ENCODE measurements around the gene PTOV1. TPM values are rescaled to one million over a fixed set of nuclear protein-coding genes. Genes with fewer than 3 reads are reported as not detected.

PTOV1 gene
- polyA plus RNA-seq, 1 experiment: 67.6 TPM

DNA sequence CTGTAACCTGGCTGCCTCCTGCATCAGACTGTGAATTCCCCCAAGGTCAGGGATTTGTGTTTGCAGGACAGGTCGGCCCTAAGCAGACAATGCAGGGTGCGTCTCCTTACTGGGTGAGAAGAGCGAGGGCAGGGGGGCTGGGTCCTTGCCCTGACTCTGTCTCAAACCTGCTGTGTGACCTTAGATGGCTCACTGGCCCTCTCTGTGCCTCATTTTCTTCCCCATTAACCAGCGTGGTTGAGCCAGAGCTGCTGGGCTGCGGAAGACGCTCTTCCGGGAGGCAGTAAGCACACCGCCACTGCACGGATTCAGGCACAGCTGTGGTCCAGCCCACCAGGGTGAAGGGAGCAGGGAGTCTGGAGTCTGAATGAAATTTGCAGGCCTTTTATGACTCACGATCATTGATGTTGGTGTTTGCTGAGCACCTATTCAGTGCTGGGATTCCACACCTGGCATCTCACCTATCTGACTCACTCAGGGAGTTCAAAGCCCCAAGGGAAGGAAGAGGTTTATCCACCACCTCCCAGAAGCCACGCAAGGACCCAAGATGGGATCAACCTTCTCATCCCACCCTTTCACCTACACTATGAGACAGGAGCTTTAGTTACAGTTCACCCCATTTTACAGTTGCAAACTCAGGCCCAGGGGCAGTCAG, 23.7 kb downstream of the PTOV1 start:
- TF ChIP-seq, protein P1, sequence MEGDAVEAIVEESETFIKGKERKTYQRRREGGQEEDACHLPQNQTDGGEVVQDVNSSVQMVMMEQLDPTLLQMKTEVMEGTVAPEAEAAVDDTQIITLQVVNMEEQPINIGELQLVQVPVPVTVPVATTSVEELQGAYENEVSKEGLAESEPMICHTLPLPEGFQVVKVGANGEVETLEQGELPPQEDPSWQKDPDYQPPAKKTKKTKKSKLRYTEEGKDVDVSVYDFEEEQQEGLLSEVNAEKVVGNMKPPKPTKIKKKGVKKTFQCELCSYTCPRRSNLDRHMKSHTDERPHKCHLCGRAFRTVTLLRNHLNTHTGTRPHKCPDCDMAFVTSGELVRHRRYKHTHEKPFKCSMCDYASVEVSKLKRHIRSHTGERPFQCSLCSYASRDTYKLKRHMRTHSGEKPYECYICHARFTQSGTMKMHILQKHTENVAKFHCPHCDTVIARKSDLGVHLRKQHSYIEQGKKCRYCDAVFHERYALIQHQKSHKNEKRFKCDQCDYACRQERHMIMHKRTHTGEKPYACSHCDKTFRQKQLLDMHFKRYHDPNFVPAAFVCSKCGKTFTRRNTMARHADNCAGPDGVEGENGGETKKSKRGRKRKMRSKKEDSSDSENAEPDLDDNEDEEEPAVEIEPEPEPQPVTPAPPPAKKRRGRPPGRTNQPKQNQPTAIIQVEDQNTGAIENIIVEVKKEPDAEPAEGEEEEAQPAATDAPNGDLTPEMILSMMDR (IDR thresholded peaks at IDR 0.05; ENCODE audit: insufficient read depth, low read depth, low read length): no peak
- Histone ChIP-seq H3K36me3 (ENCODE audit: control insufficient read depth, insufficient read depth, low read length) (peaks cover 5% of the 10 kb centered on the region), H3K4me3 (ENCODE audit: low read depth, low read length) (no peak overlapping the region), H3K27me3 (ENCODE audit: control insufficient read depth, insufficient read depth, low read length) (no peaks in the 10 kb centered on the region)
- no peak for DNase-seq (ENCODE audit: low read depth)
- ChIA-PET CTCF (no interaction called here), POLR2A (no interaction called here)

DNA sequence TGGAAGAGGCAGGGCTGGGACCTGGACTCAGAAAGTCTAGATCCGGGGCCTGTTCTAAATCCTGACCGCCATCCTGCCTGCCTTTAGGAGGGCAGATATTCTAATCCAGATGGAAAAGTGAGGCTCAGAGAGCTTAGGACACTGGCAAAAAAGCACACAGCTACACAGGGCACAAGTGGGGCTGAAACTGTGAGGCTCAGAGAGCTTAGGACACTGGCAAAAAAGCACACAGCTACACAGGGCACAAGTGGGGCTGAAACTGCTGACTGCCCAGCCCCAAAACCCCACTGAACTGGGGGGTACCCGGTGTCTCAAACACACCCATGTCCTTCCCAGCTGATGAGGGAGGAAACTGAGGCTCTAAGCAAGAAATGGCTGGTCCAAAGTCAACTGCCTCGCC, 24.2 kb downstream of the PTOV1 start:
- POLR2A ChIA-PET: interaction anchor here (0.5 kb wide), 1 partner anchor 61 kb away, joined by 16 read pairs; no protein-coding TSS in a partner anchor
- H3K27me3 ChIP-seq (ENCODE audit: control insufficient read depth, insufficient read depth, low read length): no peaks in the 10 kb centered on the region
- TF ChIP-seq, protein P1 (IDR thresholded peaks at IDR 0.05; ENCODE audit: insufficient read depth, low read depth, low read length): no peak
- peak overlapping the region; percentile 83 for H3K4me3 ChIP-seq (ENCODE audit: low read depth, low read length)
- CTCF ChIA-PET: no interaction called here
- peaks cover 5% of the 10 kb centered on the region for H3K36me3 ChIP-seq (ENCODE audit: control insufficient read depth, insufficient read depth, low read length)
- no peak for DNase-seq (ENCODE audit: low read depth)

DNA sequence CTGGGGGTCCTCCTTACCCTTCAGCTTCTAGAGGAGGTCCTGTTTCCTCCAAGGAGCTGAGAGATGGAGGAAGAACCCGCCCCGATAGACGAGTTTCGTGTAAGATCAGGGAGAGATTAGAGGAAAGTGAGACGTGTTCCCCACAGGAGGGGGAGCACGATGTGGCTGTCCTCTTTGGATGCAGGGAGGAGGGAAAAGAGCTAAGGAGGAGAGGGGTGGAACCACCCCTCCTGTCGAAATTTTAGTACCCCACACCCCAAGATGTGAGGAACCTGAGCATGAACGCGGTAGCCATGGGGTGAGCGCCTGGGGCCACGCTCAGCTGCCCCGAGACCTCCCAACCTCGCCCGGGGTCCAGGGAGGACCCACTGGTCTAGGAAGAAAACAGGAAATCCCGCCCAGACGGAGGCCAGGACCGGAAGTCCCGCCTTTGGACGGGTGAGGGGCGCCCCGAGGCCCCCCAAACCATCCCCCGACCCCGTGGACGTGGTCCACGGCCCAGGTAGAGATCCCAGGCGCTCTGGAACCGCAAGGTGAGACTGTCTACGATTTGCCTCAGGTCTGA, 25.0 kb downstream of the PTOV1 start:
- TF ChIP-seq, protein P1 (IDR thresholded peaks at IDR 0.05; ENCODE audit: insufficient read depth, low read depth, low read length): no peak
- Histone ChIP-seq H3K4me3 (ENCODE audit: low read depth, low read length) (peak overlapping the region; percentile 83), H3K27me3 (ENCODE audit: control insufficient read depth, insufficient read depth, low read length) (no peaks in the 10 kb centered on the region), H3K36me3 (ENCODE audit: control insufficient read depth, insufficient read depth, low read length) (peaks cover 10% of the 10 kb centered on the region)
- ChIA-PET POLR2A (interaction anchor here (0.5 to 1.2 kb wide), 4 partner anchors 11 to 200 kb away, joined by 3 to 16 read pairs (median 4); no protein-coding TSS in a partner anchor), CTCF (interaction anchor here (1.1 kb wide), 1 partner anchor 26 kb away, joined by 3 read pairs; no protein-coding TSS in a partner anchor)
- DNase-seq (ENCODE audit: low read depth): no peak

DNA sequence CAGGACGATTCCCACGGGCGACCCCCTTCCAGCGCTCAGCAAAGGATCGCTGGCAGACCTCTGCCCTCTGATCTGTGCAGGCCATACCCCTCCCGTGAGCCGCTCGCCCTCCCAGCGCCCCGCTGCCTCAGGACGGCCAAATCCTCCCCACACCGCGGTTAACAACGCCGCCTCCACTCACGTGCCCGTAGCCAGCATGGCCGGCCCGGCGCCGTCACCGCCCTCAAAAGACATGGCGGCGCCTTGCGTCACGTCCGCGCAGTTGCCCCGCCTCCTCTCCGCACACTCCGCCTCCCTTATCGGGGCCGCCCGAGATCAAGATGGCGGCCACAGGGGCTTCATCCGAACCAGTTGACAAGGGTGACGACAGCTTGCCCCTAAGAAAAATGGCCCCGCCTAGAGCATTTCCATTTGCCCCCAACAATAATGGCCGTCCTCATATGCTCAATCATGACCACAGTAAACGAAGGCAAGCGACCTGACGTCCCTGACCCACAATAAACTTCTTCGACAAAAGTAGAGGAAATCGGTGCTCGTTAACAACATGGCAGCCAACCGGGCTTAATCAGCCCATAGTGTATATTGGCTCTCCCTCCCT, 25.6 kb downstream of the PTOV1 start:
- TF ChIP-seq, protein P1 (IDR thresholded peaks at IDR 0.05; ENCODE audit: insufficient read depth, low read depth, low read length): no peak
- CTCF ChIA-PET: interaction anchor here (0.8 to 1.1 kb wide), 2 partner anchors 9 to 26 kb away, joined by 3 read pairs; no protein-coding TSS in a partner anchor
- POLR2A ChIA-PET: interaction anchor here (0.6 to 1.2 kb wide), 5 partner anchors 11 to 200 kb away, joined by 3 to 4 read pairs (median 3); partner anchors contain the start of gene PTOV1

More for the DNA sequence above, 25.6 kb downstream of the PTOV1 start:
- Histone ChIP-seq H3K36me3 (ENCODE audit: control insufficient read depth, insufficient read depth, low read length) (peaks cover 14% of the 10 kb centered on the region), H3K4me3 (ENCODE audit: low read depth, low read length) (peak overlapping the region; percentile 83), H3K27me3 (ENCODE audit: control insufficient read depth, insufficient read depth, low read length) (no peaks in the 10 kb centered on the region)
- peak; percentile 91 for DNase-seq (ENCODE audit: low read depth)
